HG03280 (cell line): ENCODE results near the gene TPRG1L.

Experiments used
- ATAC-seq: cut with Tn5 transposase; IDR thresholded peaks from one replicate; pipeline ENCODE4 v1.9.1; 2021; ENCODE audit warnings: mild to moderate bottlenecking, moderate library complexity; ENCODE audit not compliant: unreplicated experiment

Gene TPRG1L

DNA sequence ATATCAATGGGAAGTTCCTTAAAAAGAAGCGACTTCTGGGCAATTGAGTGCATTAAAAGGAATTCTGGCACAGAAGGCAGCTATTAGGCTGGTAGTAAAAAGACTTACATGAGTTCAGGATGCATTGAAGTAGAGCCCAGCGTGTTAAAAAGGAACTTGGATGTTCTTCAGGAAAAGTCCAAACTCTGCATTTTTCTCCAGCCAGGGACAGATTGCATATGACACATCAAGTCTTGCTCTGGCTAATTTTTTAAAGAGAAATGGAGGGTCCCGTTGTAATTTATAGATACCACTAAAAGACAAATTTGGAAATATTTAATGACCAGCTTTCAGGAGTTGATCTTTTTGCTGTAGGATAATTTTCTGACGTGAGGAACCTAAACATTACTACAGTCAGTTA is 1.2 kb downstream of the TPRG1L start:
- ATAC-seq, result no peak

DNA sequence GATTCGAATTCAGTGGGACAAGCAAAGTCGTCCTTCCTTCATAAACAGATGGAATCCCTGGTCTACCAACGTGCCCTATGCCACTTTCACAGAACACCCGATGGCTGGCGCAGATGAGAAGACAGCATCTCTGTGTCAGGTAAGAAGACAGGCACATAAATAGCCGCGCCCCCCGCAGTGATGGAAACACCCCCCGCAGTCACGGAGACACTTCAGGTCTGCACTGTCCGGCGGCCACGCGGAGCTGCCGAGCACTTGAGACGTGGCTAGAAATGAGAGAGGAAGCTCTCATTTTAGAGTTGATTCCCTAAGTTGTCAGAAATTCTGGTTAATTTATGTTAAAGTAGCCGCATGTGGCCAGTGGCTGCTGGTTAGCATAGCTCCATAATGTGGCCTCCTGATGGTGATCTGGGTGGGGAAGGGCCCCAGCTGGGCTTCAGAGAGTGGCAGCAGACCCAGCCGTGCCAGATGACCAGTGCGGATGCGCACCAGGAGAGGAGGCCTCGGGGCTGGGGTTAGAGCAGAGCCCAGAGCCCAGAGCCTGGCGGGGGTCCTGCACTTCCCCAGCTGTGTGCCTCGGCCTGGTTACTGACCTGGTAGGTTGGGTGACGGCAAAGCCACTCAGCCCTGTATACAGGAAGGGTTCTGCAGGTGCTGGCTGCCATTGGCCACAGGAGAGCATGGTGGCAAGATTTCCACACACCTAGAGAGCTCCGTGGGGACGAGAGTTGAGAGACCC is 2.9 kb downstream of the TPRG1L start:
- ATAC-seq, result no peak

DNA sequence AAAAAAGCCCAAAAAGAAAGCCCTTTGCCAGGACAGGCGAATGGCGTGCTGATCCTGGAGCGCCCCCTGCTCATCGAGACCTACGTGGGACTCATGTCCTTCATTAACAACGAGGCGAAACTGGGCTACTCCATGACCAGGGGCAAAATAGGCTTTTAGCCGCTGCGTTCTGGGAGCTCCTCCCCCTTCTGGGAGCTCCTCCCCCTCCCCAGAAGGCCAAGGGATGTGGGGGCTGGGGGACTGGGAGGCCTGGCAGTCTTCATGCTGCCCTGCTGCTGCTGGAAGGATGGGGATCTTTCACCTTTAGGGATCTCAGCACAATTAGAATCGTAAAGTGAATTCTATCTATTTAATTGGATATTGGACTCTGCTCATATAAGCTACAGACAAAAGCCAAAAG is 3.6 kb downstream of the TPRG1L start:
- no peak for ATAC-seq

DNA sequence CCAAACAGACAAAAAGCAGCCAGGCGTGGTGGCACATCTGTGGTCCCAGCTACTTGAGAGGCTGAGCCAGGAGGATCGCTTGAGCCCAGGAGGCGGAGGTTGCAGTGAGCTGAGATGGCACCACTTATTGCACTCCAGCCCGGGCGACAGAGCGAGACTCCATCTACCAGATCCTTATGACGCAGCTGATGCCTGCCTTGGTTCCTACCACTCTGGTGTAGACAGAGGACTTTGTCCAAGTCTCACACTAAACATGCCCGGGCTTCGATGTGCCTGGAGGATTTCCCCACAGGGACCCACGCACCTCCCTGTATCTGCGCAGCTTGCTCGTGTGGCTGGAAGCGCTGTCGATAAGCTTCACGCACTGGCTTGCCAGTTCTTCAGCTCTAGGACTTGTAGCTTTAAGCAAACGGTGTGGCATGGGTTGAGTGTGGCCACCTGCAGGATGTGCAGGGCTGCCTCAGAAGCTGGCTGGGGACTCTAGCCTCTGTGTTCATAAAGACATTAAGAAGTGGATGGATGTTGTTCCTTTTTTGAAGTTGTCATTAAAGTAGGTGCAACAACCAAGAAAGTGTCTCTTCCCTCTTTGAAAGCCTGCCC is 4.8 kb downstream of the TPRG1L start:
- no peak for ATAC-seq

DNA sequence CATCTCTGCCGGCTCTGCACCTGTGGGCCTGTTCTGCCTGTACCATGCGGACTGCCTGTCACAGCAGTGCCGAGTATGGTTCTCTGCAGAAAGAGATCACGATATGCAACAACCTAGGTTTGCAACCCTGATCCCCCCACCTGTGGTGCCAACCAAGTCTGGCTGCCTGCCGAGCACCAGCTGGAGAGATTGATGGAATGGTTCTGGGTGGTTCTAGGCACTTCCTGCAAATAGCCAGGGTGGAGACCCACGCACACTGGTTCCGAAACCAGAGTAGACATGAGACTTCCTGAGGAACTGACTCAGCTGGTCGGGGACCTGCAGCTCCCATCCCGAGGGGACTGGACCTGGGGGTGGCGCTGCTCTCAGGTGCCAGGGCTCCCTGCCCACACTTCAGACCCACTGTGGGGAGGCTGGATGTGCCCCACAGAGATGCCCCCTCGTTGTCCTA is 5.4 kb downstream of the TPRG1L start:
- ATAC-seq, result no peak

DNA sequence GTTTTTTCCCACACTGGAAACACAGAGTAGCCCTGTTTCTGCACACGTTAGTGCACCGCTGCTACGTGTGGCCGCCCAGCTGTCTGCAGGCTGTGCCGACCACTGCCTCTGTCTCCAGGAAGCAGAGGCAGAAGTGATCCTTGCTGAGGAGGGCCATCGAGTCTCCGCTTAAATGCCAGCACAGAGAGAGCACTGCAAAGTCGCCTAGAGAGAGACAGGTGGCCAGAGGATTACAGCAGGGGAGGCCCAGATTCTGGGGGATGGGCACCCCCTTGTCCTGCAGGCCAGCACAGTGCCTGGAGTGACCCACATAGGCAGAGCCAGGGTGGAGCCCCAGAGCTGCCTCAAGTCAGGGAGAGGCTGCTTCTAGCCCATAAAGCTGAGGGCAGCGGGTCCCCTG is 6.1 kb downstream of the TPRG1L start:
- ATAC-seq, result no peak

DNA sequence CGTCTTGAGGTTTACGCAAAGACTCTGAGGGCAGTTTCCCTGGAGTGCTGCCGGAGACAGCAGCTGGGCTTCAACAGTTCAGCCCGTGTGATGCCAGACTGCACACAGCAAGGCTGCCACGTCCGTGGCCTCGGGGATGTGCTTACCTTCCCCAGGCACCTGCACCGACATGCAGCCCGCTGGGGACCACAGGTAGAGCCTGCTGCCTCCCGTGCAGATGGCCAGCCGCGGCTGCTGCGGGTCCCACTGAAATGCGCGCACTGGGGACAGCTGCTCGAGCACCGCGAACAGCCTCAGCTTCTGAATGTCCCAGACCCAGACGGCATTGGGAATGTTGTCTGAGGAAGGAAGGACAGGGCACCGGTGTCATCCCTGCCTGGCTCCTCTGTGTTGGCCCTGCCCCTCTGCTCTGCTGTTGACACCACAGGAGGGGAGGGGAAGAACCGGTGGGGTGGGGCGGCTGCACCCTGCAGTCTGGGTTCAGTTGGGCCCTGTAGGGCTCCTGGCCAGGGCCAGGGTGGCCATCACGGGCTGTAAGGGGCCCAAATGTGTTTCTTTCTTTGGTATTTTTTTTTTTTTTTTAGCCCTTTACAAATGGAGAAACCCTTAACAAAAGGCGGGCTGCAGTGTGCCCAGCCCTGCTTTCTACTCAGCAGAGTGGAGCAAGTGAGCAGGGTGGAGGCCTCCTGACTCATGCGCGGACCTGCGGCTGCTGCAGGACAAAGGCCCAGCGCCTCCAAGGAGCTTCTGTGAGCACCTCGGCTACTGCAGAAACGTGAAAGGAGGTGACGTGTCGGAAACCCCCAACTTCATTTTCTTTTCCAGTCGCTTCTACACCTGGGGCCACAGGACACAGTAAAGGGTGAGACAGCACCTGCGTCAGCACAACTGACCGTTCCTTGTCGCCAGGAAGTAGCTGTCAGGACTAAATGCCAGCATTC is 6.8 kb downstream of the TPRG1L start:
- ATAC-seq, result no peak

DNA sequence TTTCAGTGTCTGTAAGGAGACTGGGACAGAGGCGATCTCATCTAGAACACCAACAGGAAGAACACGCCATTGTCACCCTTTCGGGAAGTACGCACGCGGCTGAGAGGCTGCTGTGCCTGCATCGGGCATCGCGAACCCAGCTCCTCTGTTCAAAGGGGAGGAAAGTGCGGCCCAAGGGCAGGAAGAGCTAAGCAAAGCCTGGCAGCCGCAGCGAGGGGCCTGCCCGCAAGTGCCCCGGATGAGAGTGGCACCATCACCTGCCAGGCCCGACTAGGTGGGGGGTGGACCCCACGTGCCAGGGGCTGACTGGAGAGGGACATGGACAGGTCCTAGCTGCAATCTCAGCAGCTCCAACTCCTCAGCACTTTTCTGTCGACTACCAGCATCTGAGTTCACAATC is 7.5 kb downstream of the TPRG1L start:
- no peak for ATAC-seq

DNA sequence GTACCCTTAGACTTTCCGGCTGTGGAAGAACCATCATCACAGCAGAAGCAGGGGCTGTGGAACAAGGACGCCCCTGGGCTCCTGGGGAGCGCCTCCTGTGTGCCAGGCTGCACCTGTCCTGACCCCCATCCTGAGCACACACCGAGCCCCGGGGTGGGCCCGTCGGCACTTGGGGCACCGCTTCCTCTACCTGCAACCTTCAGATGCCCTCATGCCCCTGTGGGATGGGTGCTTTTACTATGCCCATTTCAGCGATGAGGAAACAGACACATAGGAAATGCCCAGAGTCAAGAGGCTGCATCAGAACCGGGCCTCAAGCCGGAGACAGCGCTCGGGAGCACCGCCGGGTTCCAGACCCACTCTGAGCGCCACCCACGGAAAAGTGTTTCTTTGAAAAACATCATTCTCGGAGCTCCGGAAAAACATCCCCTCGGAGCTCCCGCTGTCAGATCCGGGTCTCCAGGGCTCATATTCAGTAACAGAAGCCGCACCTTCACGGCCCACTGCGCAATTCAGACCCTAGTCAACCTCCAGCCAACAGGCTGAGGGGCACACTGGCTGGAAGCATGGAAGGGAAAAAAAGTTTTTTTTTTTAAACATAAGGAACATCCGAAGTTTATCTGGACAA is 8.0 kb downstream of the TPRG1L start:
- ATAC-seq, result no peak

DNA sequence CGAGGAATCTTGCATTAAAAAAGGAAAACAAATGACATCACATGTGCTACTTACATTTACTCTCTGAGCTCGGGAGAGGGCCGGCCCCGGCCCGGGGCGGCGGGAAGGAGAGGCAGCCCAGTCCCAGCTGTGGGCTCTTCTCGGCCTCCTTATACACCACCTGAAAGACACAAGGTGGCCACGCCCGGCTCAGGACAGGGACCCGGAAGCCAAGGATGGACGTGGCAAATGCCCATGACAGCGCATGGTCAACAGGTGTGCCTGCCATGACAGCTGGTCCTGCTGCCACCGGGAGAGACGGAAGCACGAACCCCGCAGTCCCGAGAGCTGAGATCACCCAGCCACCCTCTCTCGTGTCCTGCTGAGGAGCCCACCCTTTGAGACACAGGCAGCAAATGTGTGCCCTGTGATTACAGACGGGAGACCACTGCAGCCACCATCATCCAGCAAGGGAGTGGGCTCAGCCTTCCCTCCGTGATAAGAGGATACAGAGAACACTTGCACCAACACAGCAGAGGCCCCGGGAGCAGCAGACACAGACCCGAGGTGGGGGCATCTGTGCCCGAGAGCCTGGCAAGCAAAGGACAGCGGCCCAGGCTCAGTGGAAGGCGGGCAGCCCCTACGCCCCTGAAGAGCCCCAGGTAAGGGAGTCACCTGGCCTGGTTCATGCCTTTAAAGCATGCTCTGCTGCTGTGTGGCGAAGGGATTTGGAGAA is 8.7 kb downstream of the TPRG1L start:
- ATAC-seq, result no peak

DNA sequence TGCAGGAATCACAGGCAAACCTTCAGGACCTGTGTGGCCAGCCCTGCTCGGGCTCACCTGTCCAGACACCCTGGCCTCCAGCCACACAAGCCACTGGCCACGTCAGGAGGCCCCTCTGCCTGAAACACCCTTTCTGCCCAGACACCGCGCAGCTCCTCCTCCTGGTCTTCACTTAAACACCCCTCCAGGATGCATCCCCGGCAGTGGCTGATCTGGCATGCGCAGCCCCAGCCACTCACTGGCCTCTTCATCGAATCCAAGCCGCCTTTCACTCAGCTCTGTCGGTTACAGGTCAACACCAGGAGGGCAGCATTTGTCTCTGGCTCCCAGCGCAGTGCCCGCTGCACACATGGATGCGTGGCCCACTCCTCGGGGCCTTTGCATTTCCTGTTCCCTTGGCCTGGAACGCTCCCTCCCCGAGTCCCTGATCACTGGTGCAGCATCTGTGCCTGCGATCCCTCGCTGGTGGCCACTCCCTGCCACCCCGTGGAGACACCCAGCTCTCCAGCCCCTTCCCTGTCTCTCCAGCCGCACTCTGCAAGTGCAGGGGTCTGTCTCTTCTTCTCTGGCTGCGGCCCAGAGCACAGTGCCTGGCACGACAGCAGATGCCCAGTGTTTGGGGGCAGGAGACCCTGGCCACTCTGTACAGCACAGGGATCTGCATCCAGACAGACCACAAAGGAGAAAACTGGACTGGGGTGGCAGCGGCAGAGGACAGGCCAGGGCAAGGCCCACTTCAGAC is 9.4 kb downstream of the TPRG1L start:
- ATAC-seq, result no peak

DNA sequence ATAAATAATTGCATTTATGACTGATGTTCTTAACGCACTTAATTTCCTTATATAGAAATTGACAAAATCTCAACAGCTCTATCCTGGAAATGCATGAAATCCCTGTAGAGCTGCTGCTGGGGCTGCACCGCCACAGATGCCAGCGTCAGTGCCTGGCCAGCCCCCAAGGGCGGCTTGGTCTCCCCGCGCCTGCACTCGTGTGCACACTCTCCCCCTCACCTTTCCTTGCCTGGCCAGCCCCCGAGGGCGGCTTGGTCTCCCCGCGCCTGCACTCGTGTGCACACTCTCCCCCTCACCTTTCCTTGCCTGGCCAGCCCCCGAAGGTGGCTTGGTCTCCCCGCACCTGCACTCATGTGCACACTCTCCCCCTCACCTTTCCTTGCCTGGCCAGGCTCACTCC is 11.3 kb downstream of the TPRG1L start:
- no peak for ATAC-seq

DNA sequence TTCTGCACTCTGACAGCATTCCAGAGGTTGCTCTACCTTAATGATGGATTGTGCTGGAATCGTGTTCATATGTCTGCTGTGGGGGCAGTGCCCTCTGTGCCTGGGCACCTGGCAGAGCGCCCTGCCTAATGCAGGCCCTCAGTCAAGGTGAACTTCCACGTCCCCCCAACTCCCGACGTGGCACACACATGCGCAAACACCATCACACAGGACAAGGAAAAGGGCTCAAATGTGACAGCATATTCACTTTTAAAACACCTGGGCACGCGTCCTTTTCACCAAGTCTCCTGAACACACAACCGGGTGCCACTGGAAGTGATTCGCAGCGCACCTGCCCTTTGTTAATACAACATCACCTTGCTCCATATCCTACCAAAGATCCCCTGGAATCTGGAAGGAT is 11.7 kb downstream of the TPRG1L start:
- ATAC-seq, result no peak

DNA sequence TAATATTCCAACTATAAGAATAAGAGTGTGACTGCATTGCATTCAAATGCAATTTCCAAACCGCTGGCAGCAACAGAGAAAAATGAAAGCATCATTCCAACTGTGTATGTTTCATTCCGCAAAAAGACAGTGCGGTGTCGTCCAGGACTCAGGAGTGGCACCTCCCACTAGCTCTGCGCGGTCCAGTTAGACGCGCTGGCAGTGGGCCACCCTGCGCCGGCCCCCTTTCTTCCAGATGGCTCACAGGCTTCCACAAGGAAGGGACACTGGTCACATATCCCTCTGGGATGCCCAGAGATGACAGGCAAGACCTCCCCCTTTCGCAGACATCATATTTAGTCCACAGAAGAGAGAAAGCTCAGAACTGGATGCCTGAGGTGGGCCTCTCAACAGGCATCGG is 13.2 kb downstream of the TPRG1L start:
- ATAC-seq, result no peak

DNA sequence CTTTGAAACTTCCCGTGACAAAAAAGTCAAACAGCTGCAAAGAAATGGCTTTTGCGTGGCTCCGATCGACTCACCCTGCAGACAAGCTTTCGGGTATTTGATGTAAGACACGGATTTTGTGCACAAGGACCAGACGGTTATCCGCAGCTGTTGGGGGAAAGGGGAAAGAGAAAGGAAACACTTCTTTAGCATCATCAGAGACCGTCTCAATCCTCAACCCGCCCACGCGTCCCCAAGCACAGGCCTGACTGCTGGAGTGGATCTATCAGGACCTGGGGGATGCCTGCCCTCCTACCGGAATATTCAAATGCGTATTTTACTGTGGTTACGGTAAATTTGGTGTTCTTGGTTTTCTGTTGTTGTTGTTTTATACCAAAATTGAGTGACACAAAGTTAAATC is 13.9 kb downstream of the TPRG1L start:
- no peak for ATAC-seq

DNA sequence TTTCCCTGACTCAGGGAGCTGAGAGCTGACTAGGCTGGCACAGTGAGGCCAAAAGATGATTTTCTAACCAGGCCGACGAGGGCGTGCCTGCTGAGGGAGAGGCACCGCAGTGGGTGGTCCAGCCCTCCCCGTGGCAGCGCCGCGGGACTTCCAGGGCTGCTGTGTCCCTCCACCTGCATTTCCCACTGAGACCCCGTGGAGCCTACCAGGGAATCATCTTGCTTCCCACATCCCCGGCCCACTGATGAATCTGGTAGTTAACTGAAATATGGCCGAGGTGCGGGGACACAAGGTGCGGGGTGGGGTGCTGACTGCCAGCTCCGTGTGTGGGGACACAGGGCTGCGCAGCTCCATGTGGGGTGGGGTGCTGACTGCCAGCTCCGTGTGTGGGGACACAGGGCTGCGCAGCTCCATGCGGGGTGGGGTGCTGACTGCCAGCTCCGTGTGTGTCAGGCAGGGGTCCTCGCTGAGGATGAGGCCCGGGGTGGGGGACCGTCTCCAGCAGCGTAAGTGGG is 14.6 kb downstream of the TPRG1L start:
- ATAC-seq, result no peak

DNA sequence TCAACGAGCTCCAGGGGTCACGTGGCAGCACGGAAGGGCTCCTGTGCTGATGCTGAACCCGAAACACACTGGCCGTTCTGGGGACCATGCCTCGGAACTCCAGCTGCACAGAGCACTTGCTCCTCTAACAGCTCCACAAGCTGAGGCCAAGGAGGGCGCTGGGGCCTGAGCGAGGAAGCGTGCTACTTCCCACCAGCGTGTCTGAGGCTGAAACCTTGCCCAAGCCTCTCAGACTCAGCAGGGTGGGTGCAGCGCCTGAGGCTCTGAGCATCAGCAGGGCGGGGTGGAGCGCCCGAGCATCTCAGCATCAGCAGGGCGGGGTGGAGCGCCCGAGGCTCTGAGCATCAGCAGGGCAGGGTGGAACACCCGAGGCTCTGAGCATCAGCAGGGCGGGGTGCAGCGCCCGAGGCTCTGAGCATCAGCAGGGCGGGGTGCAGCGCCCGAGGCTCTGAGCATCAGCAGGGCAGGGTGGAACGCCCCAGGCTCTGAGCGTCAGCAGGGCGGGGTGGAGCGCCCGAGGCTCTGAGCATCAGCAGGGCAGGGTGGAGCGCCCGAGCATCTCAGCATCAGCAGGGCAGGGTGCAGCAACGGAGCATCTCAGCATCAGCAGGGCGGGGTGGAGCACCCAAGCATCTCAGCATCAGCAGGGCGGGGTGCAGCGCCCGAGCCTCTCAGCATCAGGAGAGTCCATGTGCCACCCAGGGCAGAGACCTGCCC is 15.5 kb downstream of the TPRG1L start:
- ATAC-seq, result no peak

DNA sequence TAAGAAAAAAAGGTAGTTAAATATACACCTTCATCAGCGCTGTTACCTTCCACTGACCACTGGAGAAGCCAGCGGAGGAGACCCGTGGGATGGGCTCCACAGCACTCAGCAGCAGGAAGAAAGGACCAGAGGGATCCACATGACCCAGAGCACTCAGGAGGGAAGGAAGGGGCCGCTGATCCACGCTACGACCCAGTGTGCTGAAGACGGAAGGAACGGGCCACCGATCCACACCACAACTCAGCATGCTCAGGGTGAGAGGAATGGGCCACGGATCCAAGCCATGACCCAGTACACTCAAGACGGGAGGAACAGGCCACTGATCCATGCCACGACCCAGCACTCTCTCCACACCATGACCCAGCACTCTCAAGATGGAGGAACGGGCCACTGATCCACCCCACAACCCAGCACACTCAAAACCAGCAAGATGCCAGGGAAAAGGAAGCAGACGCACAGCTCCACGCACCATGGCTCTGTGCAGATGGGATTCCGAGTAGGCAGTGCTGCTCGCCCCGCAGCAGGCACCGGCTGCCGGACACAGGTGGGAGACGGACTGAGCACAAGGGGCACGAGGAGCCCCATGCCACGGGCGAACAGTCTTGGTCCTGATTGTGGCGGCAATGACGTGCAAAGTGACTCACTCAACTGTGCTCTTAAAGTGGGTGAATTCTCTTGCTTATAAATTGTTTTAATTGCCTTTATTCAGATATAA is 16.4 kb downstream of the TPRG1L start:
- ATAC-seq, result no peak
